Activated naive CD4-positive, alpha-beta T cell treated with anti-CD3 and anti-CD28 coated beads, Interleukin-2, amount 50 U/mL, for 72 hours (primary cell): ENCODE results near the gene NRP1. TPM values are rescaled to one million over a fixed set of nuclear protein-coding genes. Genes with fewer than 3 reads are reported as not detected.
"Not testable (repeated sequence)": the region's sequence is repeated elsewhere in the genome, so short reads cannot be mapped to it uniquely, and the experiment has no call there.

Experiments used
- ATAC-seq, 2 donors: fragments of 150-1000 bp; cut with Tn5 transposase; 2 replicates each; pipeline ENCODE4 v1.10.0; 2021; ENCODE audit warnings: mild to moderate bottlenecking in 2 of 2, moderate library complexity in 2 of 2
- DNase-seq, 2 donors: peaks; one replicate each; pipeline ENCODE4 v3.0.0; 2021 to 2022; ENCODE audit warnings: low spot score in 2 of 2
- H3K27ac Mint-ChIP-seq, 2 donors: one replicate each; pipeline ENCODE4 v1.8.0; 2022; ENCODE audit warnings: mild to moderate bottlenecking in 2 of 2, mixed read lengths in 2 of 2
- H3K36me3 Mint-ChIP-seq, 2 donors: one replicate each; pipeline ENCODE4 v1.8.0; 2022; ENCODE audit warnings: mixed read lengths in 2 of 2
- H3K9me3 Mint-ChIP-seq, 2 donors: one replicate each; pipeline ENCODE4 v1.8.0; 2022; ENCODE audit warnings: mixed read lengths in 2 of 2
- total RNA-seq, 2 donors: library from RNA; stranded (reverse); gene quantifications; one replicate each; pipeline ENCODE4 v1.2.3, GENCODE V29; 2022

NRP1 gene
- total RNA-seq, 2 donors from 2014 or later, result 0.21 to 0.30 TPM

GRCh38 chr10:33309406-33309805 is 25.1 kb downstream of the NRP1 start:
- H3K36me3 Mint-ChIP-seq, result no peaks in the 10 kb centered on the region
- no peaks in the 10 kb centered on the region for H3K9me3 Mint-ChIP-seq
- ATAC-seq, result no peak
- DNase-seq, result no peak
- H3K27ac Mint-ChIP-seq, result no peak overlapping the region

- Mint-ChIP-seq H3K36me3 (no peaks in the 10 kb centered on the region), H3K27ac (no peak overlapping the region), H3K9me3 (peaks cover 0 to 6% of the 10 kb centered on the region in 2 donors)
- ATAC-seq, result no peak
- no peak for DNase-seq
Measured at GRCh38 chr10:33307835-33308234, 26.6 kb downstream of the NRP1 start.

GRCh38 chr10:33306701-33307519 is 27.6 kb downstream of the NRP1 start:
- Mint-ChIP-seq H3K36me3 (no peaks in the 10 kb centered on the region), H3K27ac (no peak overlapping the region), H3K9me3 (peaks cover 0 to 6% of the 10 kb centered on the region in 2 donors)
- ATAC-seq (no peak), DNase-seq (no peak)

DNA sequence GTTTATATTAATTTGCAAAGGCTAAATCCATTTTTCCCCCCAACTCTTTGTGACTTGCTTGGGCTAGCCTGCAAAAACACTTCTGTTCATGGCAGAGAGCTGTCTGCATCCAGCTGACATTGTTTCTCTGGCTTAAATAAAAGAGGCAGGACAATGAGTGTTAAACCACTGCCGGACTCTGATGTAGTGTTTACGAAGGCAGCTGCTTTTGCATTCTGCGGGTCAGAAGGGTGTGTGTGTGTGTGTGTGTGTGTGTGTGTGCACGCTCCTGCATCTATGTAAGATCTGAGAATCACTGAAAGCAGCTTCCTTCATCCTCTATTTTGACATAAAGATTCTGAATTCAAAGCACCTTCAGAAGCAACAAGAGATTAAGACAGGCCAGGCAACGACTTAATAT is 28.3 kb downstream of the NRP1 start:
- no peaks in the 10 kb centered on the region for H3K36me3 Mint-ChIP-seq
- ATAC-seq (no peak), DNase-seq (no peak)
- H3K27ac Mint-ChIP-seq, result no peak overlapping the region
- H3K9me3 Mint-ChIP-seq, result peaks cover 0 to 6% of the 10 kb centered on the region in 2 donors

DNA sequence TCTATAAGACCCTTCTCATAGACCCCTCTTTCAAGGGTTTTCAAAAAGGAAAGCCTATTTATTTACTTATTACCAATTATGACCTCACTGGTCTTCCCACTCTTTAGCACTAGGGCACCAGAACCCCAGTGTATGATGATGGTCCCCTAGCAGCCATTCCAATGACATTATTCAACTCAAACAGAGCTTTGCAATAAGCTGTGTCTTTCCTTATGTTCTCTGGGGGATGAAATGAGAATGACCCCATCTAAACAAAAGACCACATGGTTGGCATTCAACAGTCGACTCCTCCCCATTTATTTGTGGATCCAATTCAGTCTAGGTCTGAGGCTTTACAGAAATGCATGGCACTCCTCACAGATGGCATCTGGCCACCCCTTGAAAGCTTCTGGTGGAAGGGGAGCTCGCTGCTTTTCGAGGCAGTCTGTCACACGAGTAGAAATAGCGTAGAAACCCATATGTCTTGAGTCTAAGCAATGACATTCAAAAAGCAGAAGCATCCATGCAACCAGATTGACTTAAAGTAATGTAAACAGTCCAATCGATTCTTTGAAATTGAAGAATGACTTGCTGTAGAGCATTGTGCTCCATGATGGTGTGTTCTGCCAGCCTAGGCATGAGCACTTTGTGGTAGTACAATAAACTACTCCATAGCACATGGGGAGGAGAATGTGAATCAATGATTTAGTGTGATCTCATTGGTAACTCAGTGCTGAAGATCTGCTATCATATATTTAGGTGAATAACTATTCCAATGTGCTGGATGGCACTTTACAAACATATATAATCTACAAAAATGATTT is 29.8 kb downstream of the NRP1 start:
- ATAC-seq, result no peak
- no peak for DNase-seq
- H3K36me3 Mint-ChIP-seq, result no peaks in the 10 kb centered on the region
- no peak overlapping the region for H3K27ac Mint-ChIP-seq
- peaks cover 0 to 6% of the 10 kb centered on the region in 2 donors for H3K9me3 Mint-ChIP-seq

- Mint-ChIP-seq H3K36me3 (no peaks in the 10 kb centered on the region), H3K9me3 (peaks cover 0 to 6% of the 10 kb centered on the region in 2 donors), H3K27ac (no peak overlapping the region)
- DNase-seq (no peak), ATAC-seq (no peak)
Measured at GRCh38 chr10:33303988-33304387, 30.5 kb downstream of the NRP1 start.

DNA sequence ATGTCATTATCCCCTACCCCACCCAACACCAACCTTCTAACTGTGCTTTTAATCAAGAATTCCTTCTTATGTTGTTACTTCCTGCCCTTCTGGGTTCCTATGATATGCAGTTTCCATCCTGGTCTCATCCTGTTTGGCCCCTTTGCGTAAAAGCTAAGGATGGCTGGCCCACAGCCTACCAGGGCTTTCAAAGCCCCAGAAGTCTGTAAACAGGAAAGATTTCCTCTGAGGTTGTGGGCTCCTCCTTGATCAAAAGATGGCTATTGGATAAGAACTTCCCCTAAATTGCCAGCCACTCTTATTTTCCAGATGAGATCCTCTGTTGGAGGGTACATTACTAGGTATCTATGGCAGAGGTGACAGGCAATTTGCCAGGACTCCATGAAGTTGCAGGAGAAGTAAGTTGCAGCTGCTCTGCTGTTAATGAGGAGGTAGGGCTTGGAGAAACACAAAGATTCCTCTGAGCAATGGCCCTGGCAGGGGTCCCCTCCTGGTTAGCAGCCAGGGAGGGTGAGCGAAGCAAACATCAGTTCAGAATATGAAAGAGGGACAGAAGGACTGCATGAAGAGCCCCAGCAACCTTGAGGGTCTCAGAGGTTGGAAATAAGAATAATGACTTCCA is 32.1 kb downstream of the NRP1 start:
- H3K9me3 Mint-ChIP-seq, result peaks cover 0 to 6% of the 10 kb centered on the region in 2 donors
- no peak overlapping the region for H3K27ac Mint-ChIP-seq

DNA sequence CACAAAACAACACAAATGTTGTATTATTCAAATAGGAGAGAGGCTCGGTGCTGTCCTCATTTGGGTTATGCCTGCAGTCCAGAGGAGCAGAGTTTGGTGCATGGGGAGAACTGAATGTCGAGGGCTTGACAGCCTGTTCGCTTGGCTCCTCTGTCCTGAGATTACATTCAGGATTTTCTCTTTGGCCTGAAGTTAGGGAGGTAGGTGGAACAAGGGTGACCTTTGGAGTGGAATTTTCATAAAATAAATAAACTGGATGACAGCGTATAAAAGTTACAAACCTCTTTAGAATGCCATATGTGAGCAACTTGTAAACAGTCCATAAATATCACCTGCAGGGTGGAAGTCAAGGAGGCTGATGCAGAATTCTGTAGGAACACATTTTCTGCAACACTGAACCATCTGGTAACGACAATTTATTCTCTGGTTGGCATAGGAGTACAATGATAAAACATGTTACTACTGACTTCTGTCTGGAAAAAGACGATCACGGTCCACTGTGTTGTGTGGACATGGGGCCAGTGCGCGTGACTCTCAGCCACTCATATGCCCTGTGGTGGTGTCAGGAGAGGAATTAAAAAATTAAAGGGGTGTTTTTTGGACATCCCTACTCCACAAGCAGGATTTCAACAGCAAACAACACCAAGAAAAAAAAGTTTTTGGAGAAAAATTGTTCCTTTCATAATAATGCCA is 33.2 kb downstream of the NRP1 start:
- Mint-ChIP-seq H3K36me3 (no peaks in the 10 kb centered on the region), H3K9me3 (peaks cover 0 to 6% of the 10 kb centered on the region in 2 donors), H3K27ac (no peak overlapping the region)
- ATAC-seq, result no peak
- no peak for DNase-seq

More for the DNA sequence above, 32.1 kb downstream of the NRP1 start:
- DNase-seq, result no peak
- no peak for ATAC-seq
- no peaks in the 10 kb centered on the region for H3K36me3 Mint-ChIP-seq

GRCh38 chr10:33300544-33300943 is 33.9 kb downstream of the NRP1 start:
- not testable (repeated sequence) for ATAC-seq, H3K36me3 Mint-ChIP-seq, H3K9me3 Mint-ChIP-seq, H3K27ac Mint-ChIP-seq, DNase-seq

- DNase-seq, result no peak
- no peak overlapping the region for H3K27ac Mint-ChIP-seq
- no peak for ATAC-seq
- H3K9me3 Mint-ChIP-seq, result peaks cover 0 to 5% of the 10 kb centered on the region in 2 donors
- no peaks in the 10 kb centered on the region for H3K36me3 Mint-ChIP-seq
Measured at GRCh38 chr10:33298893-33299292, 35.6 kb downstream of the NRP1 start.

GRCh38 chr10:33298110-33298509 is 36.4 kb downstream of the NRP1 start:
- no peaks in the 10 kb centered on the region for H3K9me3 Mint-ChIP-seq
- H3K27ac Mint-ChIP-seq, result no peak overlapping the region
- ATAC-seq, result no peak
- no peak for DNase-seq
- no peaks in the 10 kb centered on the region for H3K36me3 Mint-ChIP-seq

GRCh38 chr10:33295851-33296250 is 38.6 kb downstream of the NRP1 start:
- Mint-ChIP-seq H3K36me3 (no peaks in the 10 kb centered on the region), H3K9me3 (no peaks in the 10 kb centered on the region), H3K27ac (no peak overlapping the region)
- ATAC-seq (no peak), DNase-seq (no peak)

DNA sequence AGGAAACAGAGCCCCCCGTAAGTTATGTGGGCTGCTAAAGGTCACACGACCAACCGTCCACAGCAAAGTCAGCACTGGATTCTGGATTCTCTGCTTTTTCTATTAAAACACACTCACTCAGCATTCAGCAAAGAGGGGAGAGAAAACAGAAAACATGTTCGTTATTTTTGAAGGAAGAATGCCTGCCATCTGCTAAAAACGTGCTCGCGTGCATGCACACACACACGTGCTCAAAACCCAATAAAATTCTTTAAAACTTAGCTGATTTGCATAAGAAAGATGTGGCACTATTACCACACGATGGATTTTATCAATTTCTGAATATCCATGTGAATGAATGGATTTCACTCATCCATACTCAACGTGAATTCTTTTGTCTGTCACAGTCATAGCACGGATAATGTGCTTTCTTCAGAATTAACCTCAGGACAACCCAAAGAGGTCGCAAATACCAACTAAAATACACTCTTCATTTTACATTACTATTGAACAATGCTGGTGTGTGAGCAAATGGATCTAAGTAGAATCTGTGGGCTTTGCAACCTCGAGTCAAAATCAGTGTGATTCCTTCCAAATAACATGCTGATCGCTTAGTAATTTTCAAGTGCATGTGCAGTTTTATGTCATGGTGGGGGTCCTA is 40.8 kb downstream of the NRP1 start:
- Mint-ChIP-seq H3K36me3 (no peaks in the 10 kb centered on the region), H3K9me3 (no peaks in the 10 kb centered on the region), H3K27ac (no peak overlapping the region)
- no peak for ATAC-seq
- DNase-seq, result no peak

DNA sequence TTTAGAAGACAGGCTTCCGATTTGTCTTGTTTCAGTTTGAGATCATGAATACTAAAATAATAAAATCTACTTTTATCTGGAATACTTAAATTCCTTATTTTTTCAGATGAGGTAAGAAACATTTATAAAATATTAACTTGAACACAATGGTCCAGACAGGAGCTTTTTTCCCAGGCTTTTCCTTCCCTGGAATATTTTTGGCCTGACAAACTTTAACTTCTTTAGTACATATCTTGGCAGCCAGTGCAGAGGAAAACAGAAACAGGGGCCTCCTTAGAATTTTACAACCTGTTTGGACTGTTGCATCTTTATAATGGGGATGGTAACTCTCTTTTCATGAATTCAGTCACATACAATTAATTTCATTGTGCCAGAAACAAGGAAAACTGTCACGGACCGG is 41.4 kb downstream of the NRP1 start:
- Mint-ChIP-seq H3K9me3 (no peaks in the 10 kb centered on the region), H3K27ac (no peak overlapping the region), H3K36me3 (no peaks in the 10 kb centered on the region)
- no peak for ATAC-seq
- DNase-seq, result no peak

GRCh38 chr10:33291053-33291592 is 43.3 kb downstream of the NRP1 start:
- ATAC-seq (no peak), DNase-seq (no peak)
- H3K36me3 Mint-ChIP-seq, result no peaks in the 10 kb centered on the region
- no peak overlapping the region for H3K27ac Mint-ChIP-seq
- no peaks in the 10 kb centered on the region for H3K9me3 Mint-ChIP-seq
